GM18505 (cell line): ENCODE measurements around the gene VIPAS39.

Experiments
- ATAC-seq: cut with Tn5 transposase; IDR thresholded peaks from one replicate; pipeline ENCODE4 v1.9.1; 2021; ENCODE audit not compliant: unreplicated experiment
- POLR2A ChIP-seq: IDR thresholded peaks from 4 replicates; pipeline ENCODE4 v1.6.1; 2011; ENCODE audit warnings: borderline replicate concordance; ENCODE audit not compliant: insufficient read depth, insufficient read length; ENCODE audit errors: extremely low read depth

VIPAS39 gene

DNA sequence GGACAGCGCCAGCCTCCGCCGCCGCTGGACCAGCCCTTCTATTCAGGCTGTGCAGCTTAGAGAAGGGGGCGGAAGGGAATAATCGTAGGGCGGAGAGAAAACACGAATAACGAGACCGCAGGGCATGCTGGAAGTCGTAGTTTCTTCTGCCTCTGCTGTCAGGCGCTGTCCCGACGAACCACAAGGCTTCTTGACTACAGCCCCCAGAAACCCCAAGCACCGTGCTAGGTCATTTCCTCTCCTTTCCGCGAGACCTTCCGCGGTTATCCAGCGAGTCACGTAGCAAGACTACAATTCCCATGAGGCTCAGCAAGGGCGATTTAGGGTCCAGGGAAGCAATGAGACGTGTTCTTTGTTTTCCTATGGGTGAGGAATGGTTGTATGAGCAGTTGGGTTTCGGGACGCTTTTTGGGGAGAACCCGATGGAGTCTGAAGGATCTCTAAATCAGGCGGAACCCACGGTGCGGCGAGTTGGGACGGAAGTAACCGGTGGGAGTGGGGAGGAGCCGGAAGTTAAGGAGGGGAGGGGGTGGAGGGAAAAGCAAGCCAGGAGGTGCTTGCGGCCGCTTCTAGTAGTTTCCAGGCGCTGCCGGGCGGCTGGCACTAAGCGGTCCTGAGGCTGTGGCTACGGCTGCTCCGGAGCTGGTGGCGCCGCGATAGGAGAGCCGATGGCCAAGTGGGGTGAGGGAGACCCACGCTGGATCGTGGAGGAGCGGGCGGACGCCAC lies at the start of gene VIPAS39, which contains the start of gene AHSA1:
Gene VIPAS39 (minus strand): TSS at position 80 of the 727 bp plus-strand sequence. CDS start 3,499 bp downstream, outside the sequence.
Gene AHSA1 (plus strand): TSS at position 572 of the 727 bp plus-strand sequence. CDS start 97 bp downstream, at position 669.
- peak; percentile 87 for ATAC-seq
- TF ChIP-seq POLR2A, result peak; percentile 93

DNA sequence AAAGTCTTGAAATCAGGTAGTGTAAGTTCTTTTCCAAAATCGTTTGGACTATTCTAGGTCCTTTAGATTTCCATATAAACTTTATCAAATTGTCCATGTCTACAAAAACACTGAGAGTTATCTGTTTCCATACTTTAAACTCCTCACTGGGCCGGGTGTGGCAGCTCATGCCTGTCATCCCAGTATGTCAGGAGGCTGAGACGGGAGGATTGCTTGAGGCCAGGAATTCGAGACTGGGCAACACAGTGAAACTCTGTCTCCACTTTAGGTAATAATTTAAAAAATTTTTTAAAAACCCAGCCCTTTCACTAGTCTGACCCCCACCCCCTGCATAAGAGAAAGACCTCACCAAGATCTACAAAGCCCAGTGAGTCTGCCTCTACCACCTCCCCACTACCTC lies 47.6 kb upstream of the VIPAS39 start:
- no peak for ATAC-seq
- TF ChIP-seq POLR2A, result no peak

DNA sequence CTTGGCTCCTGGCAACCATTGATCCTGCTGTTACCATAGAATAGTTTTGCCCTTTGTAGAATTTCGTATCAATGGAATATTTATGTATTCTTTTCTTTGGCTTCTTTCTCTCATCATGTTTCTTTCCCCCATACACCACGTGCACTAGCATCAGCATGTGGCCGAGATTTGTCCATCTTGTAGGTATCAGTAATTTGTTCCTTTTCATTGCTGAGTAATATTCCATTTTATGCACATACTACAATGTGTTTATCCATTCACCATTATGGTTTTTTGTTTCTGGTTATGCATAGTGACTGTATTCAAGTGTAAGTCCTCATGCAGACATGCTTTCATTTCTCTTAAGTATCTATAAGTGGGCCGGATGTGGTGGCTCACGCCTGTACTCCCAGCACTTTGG lies 45.7 kb upstream of the VIPAS39 start:
- TF ChIP-seq POLR2A, result no peak
- ATAC-seq, result no peak

DNA sequence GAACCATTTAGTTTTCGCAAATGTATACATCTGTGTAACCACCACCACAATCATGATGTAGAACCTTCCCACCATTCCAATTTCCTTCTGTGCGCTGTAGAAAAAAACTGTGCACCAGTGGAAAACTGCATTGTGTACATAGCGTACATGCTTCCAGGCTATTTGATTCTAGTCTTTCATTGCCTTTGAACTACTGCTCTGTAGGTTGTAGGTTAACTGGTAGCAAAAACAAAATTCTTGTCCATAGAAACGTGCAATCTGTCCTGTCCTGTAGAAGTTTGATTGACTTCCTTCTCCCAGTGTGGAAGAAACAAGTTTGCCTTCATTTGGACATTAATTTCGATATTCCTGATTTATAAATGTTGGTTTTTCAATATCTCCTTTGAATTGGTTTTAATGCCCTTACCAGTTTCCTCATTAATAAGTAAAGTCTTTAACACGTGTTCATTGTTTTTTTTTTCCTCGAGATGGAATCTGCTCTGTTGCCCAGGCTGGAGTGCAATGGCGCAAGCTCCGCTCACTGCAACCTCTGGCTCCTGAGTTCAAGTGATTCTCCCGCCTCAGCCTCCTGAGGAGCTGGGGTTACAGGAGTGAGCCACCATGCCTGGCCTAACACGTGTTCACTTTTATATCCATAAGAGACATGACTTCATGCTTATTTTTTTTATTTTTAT lies 44.8 kb upstream of the VIPAS39 start:
- no peak for TF ChIP-seq POLR2A
- no peak for ATAC-seq

DNA sequence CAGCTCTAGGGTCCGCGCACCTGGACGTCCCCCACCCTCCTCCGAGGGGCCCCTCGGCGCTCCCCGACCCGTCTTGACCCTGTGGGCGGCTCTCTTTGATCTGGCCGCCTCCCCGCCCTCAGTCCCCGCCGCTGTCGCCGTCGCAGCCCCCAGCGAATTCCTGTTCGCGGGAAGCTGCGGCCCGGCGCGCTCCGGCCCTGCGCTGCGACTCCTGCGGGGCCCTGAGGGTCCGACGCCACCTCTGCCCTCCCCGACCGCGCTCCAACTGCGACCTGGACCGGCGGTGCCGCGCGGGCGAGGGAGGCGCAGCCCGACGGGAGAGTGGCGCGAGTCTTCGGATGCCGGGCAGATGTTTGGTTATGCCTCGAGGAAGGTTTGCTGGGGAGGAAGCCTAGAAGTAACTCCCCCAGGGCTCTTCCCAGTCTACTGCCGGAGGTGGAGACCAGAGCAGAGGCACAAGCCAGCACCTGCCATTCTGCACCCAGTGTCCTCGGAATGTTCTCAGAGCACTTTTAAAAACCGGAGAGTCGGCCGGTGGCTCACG lies 41.7 kb upstream of the VIPAS39 start:
- TF ChIP-seq POLR2A, result no peak
- peak; percentile 17 for ATAC-seq

DNA sequence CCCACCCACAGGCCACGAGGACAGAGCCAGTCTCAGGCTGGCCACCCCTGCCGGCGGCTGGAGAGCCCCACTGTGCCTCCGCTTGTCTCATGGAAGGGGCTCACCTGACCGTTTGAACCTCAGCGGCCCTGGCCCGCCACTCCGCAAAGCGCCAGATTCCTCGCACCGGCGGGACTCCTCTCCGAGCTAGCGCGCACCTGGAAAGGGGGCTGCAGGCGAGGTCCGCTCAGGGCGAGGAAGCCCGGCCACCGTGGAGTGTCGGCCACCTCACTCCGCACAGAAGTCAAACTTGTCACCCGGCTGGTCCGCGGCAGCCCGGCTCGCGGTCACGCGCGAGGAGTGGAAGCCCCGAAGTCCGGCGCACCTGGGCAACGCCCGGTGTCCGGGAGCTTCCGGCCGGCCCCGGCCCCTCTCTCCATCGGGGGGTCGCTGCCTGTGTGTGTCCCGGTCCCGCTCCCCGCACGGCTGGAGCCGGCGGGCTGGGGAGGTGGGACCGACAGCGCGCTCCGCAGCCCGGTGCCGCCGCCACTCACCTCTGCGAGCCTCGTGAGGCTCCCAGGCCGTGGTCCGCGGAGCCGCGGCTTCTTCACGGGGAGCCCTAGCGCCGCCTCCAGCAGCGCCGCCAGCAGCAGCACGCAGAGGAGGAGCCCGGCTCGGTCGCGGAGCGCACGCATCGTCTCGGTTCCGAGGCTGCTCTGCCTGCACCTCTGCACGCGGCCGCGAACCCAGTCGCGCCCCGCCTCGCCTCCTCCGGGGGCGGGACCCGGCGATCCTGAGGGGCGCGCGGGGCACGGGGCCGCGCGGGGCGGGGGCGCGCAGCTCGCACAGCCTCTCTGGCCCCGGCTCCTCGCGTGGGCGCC lies 40.9 kb upstream of the VIPAS39 start, which contains the start of gene ISM2:
Gene ISM2 (minus strand): TSS at position 697 of the 860 bp plus-strand sequence. CDS start 23 bp downstream, at position 674.
- TF ChIP-seq POLR2A, result no peak
- ATAC-seq, result peak; percentile 75

DNA sequence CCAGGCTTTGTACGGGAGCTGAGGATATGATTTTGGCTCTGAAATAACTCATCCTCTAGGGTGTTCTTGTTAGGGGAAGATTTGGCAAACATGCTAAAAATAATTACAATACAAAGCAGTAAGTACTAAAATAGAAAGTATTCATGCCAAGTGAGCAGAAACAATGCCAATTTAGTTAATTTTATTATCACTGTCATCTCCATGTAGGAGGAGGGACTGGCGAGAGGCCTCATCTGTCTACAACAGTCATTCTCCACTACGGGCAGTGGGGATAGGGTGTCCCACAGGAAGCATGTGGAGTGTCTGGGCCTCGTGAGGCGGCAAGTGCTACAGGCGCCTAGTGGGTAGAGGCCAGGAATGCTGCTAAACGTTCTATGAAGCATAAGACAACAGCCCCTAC lies 37.9 kb upstream of the VIPAS39 start:
- no peak for ATAC-seq
- no peak for TF ChIP-seq POLR2A

DNA sequence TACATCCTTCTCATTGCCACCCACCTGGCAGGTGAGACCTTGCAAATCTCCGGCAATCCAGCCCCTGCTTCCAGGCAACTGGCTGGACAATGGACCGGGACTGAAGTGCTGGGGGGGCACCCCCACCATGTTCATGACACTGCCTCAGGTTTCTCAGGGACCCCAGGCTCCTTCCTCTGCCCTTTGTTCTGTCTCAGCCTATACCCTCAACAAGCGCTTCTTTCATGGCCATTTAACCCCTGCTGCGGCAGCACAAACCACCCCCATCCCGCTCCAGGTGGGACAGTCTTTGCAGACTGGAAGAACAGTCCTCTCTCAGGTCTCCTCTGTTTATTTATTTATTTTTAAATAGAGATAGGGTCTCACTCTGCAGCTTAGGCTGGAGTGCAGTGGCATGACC lies 33.7 kb upstream of the VIPAS39 start:
- no peak for ATAC-seq
- no peak for TF ChIP-seq POLR2A

DNA sequence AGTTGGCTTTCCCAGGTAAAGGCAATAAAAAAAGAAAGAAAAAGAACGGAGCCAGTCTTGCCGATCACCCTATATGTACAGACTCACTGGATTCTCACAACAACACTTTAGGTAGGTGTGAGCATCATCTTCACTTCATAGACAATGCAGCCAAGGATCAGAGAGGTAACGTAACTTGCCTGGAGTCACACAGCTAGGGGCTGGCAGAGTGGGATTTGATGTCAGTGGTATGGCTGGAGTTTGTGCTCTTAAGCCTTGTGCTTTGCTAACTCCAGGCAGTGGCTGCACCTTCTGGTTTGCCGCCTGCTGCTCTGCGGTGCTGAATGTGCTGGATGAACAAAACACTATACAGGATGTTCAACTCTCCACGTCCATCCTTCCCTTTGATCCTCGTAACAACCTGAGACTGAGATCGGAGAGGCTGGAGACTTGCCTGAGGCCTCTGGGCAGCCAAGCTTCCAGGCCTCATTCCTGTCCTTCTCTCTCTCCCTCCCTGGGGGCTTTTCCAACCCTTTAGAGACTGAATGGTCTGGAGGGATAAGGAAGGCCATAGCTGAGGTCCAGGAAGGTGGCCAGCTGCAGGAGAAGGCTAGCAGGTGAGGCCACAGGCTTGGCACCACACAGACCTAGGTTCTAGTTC lies 33.1 kb upstream of the VIPAS39 start:
- no peak for TF ChIP-seq POLR2A
- ATAC-seq, result no peak

DNA sequence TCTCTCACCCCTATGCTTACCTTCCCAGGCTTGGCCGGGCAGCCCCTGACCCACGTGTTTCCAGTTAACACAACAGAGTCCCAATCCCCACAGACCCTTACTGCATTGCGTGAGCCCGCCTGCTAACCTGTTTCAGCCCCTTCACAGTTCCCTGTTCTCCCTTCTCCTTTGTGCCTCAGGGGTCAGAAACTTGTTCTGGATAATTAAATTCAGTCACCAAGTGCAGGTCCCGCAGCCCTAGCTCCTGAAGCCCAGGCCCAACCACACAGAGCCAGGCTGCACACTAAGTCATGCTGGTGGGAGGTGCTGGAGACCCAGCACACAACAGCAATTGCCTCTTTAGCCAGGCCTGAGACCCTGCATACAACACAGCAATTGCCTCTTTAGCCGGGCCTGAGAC lies 31.6 kb upstream of the VIPAS39 start:
- no peak for TF ChIP-seq POLR2A

DNA sequence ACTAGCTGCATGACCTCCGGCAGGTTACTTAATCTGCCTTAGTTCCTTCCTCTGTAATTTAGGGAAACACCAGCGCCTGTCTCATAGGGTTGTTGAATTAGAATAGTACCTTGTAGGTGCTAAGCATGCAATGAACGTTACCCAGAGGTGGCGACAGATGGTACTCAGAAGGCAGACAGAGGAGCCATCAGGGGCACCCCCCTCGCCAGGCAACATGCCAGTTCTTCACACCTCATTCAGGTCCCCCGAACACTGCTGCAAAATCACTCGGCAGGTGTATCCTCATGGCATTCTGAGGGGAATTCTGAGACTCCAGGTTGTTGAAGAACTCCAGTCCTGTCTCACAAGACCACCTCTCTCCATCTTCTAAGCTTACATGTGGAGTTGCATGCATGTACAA lies 31.2 kb upstream of the VIPAS39 start:
- TF ChIP-seq POLR2A, result no peak

More for the DNA sequence above, 31.6 kb upstream of the VIPAS39 start:
- no peak for ATAC-seq

DNA sequence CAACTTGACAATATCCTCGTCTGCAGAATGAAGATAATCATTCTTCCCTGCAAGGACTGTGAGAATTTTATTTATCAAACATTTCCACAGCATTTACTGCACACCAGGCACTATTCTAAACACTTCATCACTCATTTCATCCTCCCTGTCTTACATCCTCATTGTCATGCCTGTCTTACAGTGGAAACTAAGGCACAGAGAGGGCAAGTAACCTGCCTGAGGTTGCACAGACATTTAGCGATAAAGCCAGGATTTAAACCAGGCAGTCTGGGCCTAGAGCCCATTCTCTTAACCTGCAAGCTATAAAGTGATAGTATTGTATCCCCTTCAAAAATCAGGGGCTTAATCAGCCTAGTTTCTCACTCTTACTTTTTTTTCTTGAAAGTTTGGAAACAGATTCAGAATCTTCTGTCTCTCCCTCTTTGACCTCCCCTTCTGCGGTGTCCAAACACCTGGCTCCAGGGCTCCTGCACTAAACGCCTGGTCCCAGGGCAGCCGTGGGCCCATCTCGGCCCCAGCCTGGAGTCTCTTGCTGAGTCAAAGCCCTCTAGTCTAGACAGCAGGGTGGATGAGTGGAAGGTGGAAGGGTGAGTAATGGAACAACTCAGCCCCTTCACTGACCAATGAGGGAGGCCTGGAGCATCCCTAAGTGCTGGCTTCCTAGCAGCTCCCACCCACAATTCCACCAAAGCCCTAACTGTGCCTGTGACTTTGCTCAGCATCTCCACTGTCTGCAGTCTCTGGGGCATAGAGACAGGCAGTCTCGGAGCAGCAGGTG lies 28.7 kb upstream of the VIPAS39 start:
- no peak for ATAC-seq
- TF ChIP-seq POLR2A, result no peak

More for the DNA sequence above, 31.2 kb upstream of the VIPAS39 start:
- ATAC-seq, result no peak
